T-helper 2 cell (primary cell): Measurements from ENCODE around the gene PSMF1.

Source experiments
- DNase-seq, 5 experiments: peaks; one replicate each; pipeline versions ENCODE4 v3.0.0 to v3.0.0-alpha.2; 2012 to 2022

The PSMF1 gene

GRCh38 chr20:1165521-1165920, 47.1 kb downstream of the PSMF1 start:
- no peak for DNase-seq

- DNase-seq = no peak
Observed at GRCh38 chr20:1165941-1166340, 47.5 kb downstream of the PSMF1 start.

GRCh38 chr20:1166948-1167720, 48.7 kb downstream of the PSMF1 start:
- no peak for DNase-seq

- no peak for DNase-seq
Observed at GRCh38 chr20:1169224-1169623, 50.8 kb downstream of the PSMF1 start.

DNA sequence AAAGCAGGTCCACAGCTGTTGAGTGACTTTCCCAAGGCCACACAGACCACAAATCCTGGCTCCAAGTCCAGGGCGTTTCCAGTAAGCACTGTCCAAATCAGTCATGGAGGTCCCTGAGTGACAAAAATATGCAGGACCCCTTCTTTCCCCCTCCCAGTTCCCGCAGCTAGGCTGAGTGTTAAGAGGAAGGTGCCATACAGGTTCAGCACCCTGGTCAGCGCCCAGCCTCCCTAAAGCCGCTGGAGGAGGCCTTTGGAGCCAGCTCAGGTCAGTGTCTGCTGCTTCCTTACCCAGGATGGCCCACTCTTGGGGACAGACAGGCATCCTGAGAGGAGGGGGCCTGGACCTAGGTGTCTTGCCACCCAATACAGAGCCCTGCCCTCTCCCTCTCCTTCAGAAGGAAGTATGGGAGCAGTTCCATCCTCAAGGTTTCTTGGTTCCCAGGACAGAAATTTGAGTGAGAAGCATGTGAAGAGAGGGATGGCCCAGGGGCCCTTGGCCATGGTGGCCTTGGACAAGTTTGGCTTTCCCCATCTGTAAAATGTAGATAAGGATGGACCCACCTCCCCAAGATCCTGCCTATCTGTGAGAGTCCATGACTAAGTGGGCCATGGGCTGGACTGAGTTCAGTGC, 53.2 kb downstream of the PSMF1 start:
- DNase-seq = peak in 1 of 5 experiments; percentile 27

- no peak for DNase-seq
Observed at GRCh38 chr20:1173698-1174097, 55.3 kb downstream of the PSMF1 start.

DNA sequence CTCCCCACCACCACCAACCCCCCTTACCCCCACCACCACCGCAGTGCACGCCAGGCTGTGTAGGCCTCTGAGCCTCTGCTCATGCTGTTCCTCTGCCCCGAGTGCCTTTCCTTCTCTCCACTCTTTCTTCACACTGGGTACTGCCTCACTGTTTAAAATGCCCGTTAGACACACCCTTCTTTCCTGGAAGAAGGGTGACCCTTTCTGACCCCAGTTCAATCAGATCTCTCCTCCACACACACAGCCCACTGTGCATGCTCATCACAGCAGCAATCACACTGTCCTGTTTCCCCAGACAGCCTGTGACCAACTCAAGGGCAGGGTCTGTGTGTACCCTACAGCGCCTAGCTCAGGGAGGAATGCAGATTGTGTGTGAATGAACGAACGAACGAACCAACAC, 56.4 kb downstream of the PSMF1 start:
- DNase-seq = no peak

GRCh38 chr20:1177680-1178079, 59.3 kb downstream of the PSMF1 start:
- DNase-seq = no peak

DNA sequence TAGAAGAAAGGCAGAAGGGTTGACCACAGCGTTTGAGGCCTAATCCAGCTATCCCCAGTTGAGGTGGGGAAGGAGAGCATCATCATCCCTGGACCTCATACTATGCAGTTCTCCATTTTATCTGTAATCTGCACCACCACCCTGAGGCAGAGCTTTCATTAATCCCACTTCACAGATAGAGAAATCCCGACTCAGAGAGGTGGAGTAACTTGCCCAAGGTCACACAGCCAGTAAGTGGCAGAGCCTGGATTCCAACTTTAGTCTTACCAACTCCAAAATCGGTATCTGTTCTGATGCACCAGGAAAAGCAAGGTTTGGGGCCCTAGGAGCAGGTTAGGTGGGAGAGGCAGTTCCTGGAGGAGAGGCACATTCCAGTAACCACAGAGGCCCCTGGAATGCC, 59.7 kb downstream of the PSMF1 start:
- no peak for DNase-seq

DNA sequence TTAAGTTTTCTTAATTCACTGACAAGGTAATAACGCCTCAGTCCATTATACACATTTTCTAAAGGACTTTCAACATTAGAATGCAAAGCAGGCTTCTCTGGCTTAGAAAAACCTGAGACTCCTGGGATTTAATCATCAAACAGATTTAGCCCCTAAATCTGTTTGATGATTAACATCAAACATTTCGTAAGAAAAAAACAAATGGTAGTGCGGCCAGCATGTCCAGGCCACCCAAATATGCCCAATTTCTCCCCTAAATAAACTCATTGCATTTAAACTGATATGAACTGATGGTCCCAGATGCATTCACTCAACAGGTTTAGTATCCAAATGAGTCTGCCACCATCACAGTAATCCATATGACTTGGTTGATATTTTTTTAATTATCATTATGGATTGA, 60.2 kb downstream of the PSMF1 start:
- no peak for DNase-seq

GRCh38 chr20:1180949-1181348, 62.5 kb downstream of the PSMF1 start:
- no peak for DNase-seq

DNA sequence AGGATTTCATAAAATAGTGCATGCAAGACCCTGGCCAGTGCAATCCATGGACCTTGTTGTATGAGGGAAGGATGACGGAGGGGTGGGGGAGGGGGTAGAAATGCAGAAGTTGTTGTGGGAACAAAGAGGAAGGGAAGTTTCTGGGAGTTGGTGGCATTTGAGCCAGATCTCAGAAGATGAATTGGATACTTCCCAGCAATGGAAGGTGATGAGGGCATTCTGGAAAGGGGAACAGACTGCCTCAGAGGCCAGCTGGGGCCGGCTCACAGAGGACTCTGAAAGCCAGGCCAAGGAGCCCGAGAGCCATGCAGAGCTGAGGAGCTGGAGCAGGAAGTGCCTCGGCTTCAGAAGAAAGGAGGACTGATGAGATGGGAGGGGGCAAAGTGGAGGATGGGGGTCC, 63.7 kb downstream of the PSMF1 start:
- DNase-seq = no peak

DNA sequence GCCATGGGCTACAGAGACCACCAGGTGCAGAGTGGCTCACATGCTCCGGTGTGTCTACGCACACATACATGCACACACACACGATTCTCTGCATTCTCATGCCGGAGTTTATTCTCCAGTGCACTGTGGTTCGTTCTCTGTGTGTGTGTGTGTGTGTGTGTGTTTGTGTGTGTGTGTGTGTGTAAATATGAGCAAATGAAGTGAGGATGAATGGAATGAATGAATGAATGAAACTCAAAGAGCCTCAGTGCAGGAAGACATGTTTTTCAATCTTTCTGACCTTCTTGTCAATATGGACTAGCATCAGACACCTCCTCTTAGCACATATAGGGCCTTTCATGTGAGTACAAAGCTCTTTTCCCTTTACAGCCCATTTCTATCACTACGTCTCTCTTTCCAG, 64.8 kb downstream of the PSMF1 start:
- no peak for DNase-seq

DNA sequence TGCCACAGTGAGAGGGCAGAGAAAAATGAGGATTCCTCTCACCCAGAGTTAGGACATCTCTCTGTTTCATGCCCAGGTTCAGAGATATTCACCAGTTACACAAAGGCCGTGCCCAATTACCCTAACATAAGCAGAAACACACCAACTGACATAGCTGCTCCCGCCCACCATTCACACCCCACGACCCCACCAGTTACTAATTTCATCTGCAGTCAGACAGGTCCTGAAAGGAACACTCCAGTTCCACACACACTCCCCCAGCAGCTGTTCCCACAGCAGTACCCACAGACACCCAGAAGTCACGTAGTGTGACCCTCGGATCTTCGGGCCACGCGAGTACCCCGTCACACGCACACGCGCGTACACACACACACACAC, 65.8 kb downstream of the PSMF1 start:
- no peak for DNase-seq

- DNase-seq = peak in 1 of 5 experiments; percentile 25
Observed at GRCh38 chr20:1184638-1185315, 66.4 kb downstream of the PSMF1 start, which contains the start of gene TMEM74B. Gene TMEM74B (minus strand): TSS chr20:1184981. CDS start chr20:1183801, 1,180 bp downstream.

DNA sequence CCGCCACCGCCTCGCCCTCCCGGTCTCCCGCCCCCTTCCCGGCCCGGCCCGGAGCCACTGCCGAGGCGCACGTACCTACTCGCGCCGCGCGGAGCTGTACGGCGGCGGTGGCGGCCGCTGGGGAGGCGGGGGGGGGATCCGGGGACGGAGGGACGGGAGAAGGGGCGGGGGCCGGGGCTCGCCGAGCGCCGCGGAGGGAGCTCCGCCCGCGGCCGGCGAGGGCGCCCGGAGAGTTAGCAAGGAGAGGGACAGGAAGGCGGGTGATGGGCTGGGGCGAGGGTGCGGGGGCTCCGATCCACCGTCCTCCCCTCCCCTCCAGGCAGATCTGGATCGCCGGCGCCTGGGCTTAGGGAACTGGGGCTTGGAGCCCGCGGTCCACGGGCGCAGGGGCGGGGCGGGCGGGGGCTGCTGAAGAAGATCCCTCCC, 66.9 kb downstream of the PSMF1 start:
- peak in 1 of 5 experiments; percentile 15 for DNase-seq

GRCh38 chr20:1185790-1186334, 67.5 kb downstream of the PSMF1 start:
- peak in 3 of 5 experiments; percentile 13 to 73 (median 24) for DNase-seq

GRCh38 chr20:1186367-1186991, 68.1 kb downstream of the PSMF1 start:
- no peak for DNase-seq

DNA sequence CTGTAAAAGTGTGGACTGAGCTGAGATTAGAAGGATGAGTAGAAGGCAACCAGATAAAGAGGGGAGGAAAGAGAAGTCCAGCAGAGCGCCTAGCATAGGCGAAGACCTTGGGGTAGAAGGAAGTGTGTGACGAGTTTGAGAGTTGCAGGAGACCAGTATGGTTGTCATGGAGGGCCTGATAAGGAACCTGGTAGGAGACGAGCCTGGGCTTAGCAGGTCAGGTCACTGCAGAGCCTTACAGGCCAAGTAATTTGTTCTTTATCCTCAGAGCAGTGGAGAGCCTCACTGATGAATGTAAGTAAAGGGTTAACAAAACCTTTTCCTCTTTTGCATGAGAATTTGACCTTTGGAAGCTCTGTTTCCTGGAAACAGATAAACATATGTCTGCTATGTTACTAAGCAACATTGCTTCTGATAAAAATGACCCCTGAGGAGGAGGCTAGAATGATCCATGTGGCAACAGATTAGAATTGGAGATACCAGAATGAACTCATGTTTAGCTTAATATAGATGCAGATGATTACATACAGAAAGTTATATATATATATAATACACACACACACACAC, 69.3 kb downstream of the PSMF1 start:
- DNase-seq = no peak

- DNase-seq = no peak
Observed at GRCh38 chr20:1188347-1188746, 69.9 kb downstream of the PSMF1 start.

DNA sequence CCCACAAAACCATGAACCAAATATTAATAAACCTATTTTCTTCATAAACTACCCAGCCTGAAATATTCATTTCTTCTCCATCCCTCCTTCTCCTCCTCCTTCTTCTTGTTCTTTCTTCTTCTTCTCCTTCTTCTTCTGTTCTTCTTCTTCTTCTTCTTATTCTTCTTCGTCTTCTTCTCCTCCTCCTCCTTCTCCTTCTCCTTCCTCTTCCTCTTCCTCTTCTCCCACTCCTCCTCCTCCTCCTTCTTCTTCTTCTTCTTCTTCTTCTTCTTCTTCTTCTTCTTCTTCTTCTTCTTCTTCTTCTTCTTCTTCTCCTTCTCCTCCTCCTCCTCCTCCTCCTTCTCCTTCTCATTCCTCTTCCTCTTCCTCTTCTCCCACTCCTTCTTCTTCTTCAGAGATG, 71.4 kb downstream of the PSMF1 start:
- no peak for DNase-seq

GRCh38 chr20:1190847-1191246, 72.4 kb downstream of the PSMF1 start:
- DNase-seq = no peak

DNA sequence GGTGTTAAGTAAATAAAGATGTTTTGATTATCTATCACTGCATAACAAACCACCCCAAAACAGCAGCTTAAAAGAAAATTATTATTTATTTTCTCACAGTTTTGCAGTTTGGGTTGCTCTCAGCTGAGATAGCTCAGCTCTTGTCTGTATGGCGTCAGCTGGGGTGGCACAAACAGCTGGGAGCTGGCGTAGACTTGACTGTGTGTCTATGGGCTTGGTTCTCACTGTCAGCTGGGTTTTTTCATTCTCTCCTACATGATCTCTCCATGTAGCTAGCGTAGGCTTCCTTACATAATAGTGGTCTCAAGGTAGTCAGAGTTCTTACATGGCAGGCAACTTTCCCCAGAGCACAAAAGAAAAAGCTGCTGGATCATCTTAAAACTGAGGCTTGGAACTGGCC, 72.9 kb downstream of the PSMF1 start:
- DNase-seq = no peak
